HG02973 (cell line): ENCODE data around the gene TMEM145.

Experiments
- ATAC-seq: cut with Tn5 transposase; IDR thresholded peaks from one replicate; pipeline ENCODE4 v1.9.1; 2021; ENCODE audit warnings: moderate library complexity; ENCODE audit not compliant: unreplicated experiment

Gene TMEM145

GRCh38 chr19:42277821-42278451 lies 35.2 kb upstream of the TMEM145 start:
- ATAC-seq = no peak

- ATAC-seq = no peak
Measured at GRCh38 chr19:42278452-42279154, 34.5 kb upstream of the TMEM145 start.

GRCh38 chr19:42279155-42279901 lies 33.8 kb upstream of the TMEM145 start:
- no peak for ATAC-seq

- ATAC-seq = no peak
Measured at GRCh38 chr19:42279902-42280814, 33.0 kb upstream of the TMEM145 start.

GRCh38 chr19:42280815-42281145 lies 32.3 kb upstream of the TMEM145 start:
- ATAC-seq = no peak

- ATAC-seq = no peak
Measured at GRCh38 chr19:42281146-42281826, 31.8 kb upstream of the TMEM145 start.

GRCh38 chr19:42281827-42282762 lies 31.0 kb upstream of the TMEM145 start:
- no peak for ATAC-seq

- ATAC-seq = no peak
Measured at GRCh38 chr19:42282819-42283187, 30.3 kb upstream of the TMEM145 start.

GRCh38 chr19:42283188-42284065 lies 29.7 kb upstream of the TMEM145 start:
- ATAC-seq = peak; percentile 38

GRCh38 chr19:42284066-42284501 lies 29.0 kb upstream of the TMEM145 start:
- peak; percentile 19 for ATAC-seq

GRCh38 chr19:42284591-42285341 lies 28.3 kb upstream of the TMEM145 start:
- no peak for ATAC-seq

- ATAC-seq = no peak
Measured at GRCh38 chr19:42285541-42285941, 27.6 kb upstream of the TMEM145 start.

GRCh38 chr19:42285988-42286348 lies 27.1 kb upstream of the TMEM145 start:
- ATAC-seq = no peak

- ATAC-seq = no peak
Measured at GRCh38 chr19:42286349-42287016, 26.6 kb upstream of the TMEM145 start.

- ATAC-seq = no peak
Measured at GRCh38 chr19:42287017-42287826, 25.9 kb upstream of the TMEM145 start.

GRCh38 chr19:42287827-42288107 lies 25.3 kb upstream of the TMEM145 start:
- ATAC-seq = no peak

GRCh38 chr19:42288387-42288786 lies 24.7 kb upstream of the TMEM145 start:
- ATAC-seq = no peak
